ENCODE results near the gene CEP72. TPM values are rescaled to one million over a fixed set of nuclear protein-coding genes. Genes with fewer than 3 reads are reported as not detected.

The CEP72 gene
- total RNA-seq, 2 experiments from 2014 or later = 21.9 to 23.8 TPM

DNA sequence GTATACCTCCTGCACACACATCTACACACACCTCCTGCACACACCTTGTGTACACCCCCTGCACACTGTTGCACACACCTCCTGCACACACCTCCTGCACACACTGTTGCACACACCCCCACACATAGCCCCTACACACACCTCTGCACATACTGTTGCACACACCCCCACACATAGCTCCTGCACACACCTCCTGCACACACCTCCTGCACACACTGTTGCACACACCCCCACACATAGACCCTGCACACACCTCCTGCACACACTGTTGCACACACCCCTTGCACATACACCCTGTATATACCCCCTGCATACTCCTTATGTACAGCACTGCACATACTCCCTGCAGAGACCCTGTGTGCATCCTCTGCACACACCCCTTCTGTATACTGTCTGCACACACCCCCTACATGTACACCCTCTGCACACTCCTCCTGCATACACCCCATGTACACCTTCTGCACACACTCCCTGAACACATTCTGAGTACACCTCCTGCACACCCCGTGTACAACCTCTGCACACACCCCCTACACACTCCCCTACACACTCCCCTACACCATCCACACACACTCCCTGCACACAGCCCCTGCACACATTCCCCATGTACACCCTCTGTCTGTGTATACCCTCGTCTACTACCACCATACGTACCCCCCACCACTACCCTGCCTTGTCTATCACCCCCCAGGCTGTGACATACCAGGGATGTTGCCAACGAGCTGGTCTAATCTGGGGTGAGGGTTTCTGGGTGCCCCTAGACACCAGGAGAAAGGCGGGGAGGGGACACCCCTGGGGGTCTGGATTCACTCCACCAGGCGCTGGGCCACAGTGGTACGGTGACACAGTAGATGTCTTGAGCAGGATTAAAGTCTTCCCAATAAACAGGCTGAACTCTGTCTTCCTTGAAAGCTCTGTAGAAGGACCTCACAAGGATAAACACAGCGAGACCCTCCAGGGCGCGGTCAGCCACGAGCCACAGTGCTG lies 1.1 kb upstream of the CEP72 start:
- Mint-ChIP-seq H3K36me3 (peaks cover 23% of the 10 kb centered on the region), H3K4me1 (peaks cover 37% of the 10 kb centered on the region), H3K9me3 (peaks cover 8% of the 10 kb centered on the region), H3K27me3 (peaks cover 14% of the 10 kb centered on the region), H3K4me3 (peak overlapping the region; percentile 79), H3K27ac (peak overlapping the region; percentile 61)
- DNase-seq = no peak

DNA sequence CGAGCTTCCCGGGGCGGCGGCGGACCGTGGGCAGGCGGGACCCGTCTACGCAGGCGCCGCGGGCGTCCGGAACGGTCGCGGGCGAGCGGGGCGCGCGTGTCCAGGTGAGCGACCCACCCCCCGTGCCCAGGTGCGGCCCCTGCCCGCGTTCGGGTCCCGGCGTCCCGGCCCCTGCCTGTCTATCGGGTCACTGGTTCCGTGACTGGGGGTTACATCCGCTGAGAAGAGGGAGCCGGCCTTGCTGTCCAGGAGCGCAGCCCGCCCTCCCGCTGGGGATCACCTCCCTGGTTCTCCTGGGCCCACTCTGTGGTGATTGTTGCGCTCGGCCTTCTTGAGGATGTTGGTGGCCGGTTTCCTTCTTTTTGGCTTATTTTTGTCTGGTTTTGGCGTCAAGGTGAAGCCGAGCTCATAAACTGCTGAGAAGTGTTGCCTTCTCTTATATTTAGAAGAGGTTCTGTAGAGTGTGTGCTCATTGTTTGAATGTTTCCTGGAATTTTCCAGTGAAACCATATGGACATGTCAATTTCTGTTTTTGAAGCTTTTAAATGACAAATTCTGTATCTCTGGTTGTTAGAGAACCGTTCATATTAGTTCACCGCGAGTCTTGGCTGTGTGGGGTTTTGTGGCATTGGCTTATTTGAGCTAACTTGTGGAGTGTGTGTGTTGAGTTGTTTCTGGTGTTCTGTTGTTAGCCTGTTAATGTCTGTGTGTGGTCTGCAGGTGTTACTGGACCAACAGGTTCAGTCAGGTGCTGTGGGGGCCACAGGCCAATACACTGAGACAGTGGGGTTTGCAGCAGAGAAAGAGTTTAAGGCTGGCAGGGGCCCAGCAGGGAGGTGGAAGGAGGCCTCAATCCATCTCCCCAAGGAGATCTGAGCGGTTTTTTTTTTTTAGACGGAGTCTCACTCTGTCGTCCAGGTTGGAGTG lies 621 bp downstream of the CEP72 start:
- Mint-ChIP-seq H3K36me3 (peaks cover 30% of the 10 kb centered on the region), H3K4me1 (peaks cover 37% of the 10 kb centered on the region), H3K27ac (peak overlapping the region; percentile 80), H3K27me3 (peaks cover 4% of the 10 kb centered on the region), H3K4me3 (peak overlapping the region; percentile 94), H3K9me3 (peaks cover 8% of the 10 kb centered on the region)
- no peak for DNase-seq

DNA sequence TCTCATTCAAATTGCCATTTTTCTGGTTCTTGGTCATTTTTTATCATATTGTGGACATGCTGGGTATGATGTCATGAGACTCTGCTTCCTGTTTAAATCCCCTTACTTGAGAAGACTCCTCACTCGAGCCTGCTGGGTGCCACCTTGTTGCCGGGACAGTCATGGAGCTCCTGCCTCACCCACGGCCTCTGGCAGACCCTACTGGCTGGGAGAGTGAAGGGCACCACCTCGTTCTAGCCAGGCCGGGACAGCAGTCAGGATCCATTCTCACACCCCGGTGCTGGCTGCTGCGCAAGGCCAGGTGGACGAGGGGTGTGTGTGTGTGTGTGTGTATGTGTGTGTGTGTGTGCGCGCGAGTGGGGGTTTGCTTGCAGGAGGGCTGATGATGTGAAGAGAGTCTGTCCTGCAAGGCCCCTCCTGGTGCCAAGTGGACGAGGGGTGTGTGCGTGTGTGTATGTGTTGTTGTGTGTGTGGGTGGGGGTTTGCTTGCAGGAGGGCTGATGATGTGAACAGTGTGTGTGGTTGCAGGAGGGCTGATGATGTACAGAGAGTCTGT lies 4.4 kb downstream of the CEP72 start:
- DNase-seq = no peak
- H3K27ac Mint-ChIP-seq = no peak overlapping the region
- H3K4me3 Mint-ChIP-seq = peak overlapping the region; percentile 6
- H3K36me3 Mint-ChIP-seq = peaks cover 30% of the 10 kb centered on the region
- peaks cover 8% of the 10 kb centered on the region for H3K9me3 Mint-ChIP-seq
- H3K4me1 Mint-ChIP-seq = peaks cover 27% of the 10 kb centered on the region
- H3K27me3 Mint-ChIP-seq = no peaks in the 10 kb centered on the region

DNA sequence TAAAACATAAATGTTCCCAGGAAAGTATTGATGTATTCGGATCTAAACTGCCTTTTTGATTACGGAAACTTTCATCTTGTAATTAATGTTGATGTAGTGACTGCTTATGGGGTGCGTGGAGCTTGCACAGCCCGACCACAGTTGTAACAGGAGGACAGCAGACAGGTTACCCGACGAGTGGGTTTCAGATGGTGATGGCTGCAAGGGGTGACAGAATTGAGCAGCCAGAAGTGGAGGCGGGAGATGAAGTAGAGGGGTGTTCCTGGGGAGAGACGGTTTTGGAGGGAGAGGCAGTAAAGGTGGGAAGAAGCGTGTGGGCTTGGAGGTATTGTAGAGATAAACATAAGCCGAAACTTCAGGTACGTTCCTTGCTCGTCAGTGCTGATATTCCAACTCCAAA lies 5.8 kb downstream of the CEP72 start:
- Mint-ChIP-seq H3K4me3 (no peak overlapping the region), H3K4me1 (peaks cover 25% of the 10 kb centered on the region), H3K36me3 (peaks cover 31% of the 10 kb centered on the region), H3K27me3 (no peaks in the 10 kb centered on the region), H3K27ac (no peak overlapping the region), H3K9me3 (peaks cover 7% of the 10 kb centered on the region)
- no peak for DNase-seq

DNA sequence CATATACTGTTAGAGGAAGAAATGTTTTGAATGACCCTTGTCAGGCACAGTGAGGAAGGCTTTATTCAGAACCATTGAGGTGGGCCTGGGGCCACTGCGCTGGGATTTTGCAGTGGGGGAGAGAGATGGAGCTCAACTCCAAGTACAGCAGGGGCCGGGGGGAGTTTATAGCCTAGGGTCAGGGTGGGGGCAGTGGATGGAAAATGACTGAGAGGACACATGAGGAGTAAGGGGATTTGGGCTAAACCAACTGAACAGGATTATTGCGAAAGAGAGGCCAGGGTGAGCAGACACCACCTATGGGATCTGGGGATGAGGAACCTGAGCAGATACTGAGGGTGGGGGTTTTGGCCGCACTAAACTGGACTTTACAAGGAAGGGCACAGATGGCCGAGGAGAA lies 6.3 kb downstream of the CEP72 start:
- H3K4me1 Mint-ChIP-seq = peaks cover 22% of the 10 kb centered on the region
- DNase-seq = no peak
- H3K9me3 Mint-ChIP-seq = peaks cover 5% of the 10 kb centered on the region
- no peaks in the 10 kb centered on the region for H3K27me3 Mint-ChIP-seq
- H3K27ac Mint-ChIP-seq = no peak overlapping the region
- peaks cover 27% of the 10 kb centered on the region for H3K36me3 Mint-ChIP-seq
- no peak overlapping the region for H3K4me3 Mint-ChIP-seq

DNA sequence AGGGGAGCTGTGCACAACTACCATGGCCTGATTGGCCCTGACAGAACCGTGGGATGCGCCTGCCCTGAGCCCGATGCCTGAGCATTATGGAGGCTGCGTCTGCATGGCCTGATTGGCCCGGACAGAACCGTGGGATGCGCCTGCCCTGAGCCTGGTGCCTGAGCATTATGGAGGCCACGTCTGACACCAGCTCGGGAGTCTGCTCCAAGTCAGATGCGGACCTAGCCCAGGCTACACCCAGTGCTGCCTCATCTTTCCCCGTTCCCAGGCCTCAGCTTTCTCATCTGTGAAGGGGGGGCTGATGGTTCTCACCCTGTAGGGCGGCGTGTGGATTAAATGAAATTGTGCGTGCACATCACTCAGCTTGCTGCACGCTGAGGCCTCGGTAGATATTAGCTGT lies 7.3 kb downstream of the CEP72 start:
- Mint-ChIP-seq H3K36me3 (peaks cover 22% of the 10 kb centered on the region), H3K27me3 (no peaks in the 10 kb centered on the region), H3K27ac (no peak overlapping the region), H3K4me3 (no peak overlapping the region), H3K4me1 (peaks cover 16% of the 10 kb centered on the region), H3K9me3 (peaks cover 5% of the 10 kb centered on the region)
- no peak for DNase-seq

DNA sequence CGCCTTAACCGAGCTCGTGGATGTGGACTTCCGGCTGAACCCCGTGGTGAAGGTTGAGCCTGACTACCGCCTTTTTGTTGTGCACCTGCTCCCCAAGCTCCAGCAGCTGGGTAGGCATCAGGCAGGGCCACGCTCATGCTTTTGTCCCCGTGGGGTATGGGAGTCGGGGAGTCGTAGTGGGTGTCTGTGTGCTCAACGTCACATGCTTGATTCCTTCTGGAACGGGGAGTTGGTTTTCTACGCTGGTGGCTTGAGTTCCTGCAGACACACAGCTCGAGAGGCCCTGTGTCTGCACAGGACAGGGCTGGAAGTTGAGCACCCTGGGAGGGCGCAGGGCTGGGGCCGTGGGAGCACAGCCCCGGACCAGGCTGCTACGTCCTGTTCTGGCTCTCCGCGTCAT lies 8.0 kb downstream of the CEP72 start:
- H3K4me3 Mint-ChIP-seq = no peak overlapping the region
- no peak overlapping the region for H3K27ac Mint-ChIP-seq
- H3K9me3 Mint-ChIP-seq = peaks cover 5% of the 10 kb centered on the region
- H3K27me3 Mint-ChIP-seq = no peaks in the 10 kb centered on the region
- no peak for DNase-seq
- H3K4me1 Mint-ChIP-seq = peaks cover 12% of the 10 kb centered on the region
- H3K36me3 Mint-ChIP-seq = peaks cover 21% of the 10 kb centered on the region

DNA sequence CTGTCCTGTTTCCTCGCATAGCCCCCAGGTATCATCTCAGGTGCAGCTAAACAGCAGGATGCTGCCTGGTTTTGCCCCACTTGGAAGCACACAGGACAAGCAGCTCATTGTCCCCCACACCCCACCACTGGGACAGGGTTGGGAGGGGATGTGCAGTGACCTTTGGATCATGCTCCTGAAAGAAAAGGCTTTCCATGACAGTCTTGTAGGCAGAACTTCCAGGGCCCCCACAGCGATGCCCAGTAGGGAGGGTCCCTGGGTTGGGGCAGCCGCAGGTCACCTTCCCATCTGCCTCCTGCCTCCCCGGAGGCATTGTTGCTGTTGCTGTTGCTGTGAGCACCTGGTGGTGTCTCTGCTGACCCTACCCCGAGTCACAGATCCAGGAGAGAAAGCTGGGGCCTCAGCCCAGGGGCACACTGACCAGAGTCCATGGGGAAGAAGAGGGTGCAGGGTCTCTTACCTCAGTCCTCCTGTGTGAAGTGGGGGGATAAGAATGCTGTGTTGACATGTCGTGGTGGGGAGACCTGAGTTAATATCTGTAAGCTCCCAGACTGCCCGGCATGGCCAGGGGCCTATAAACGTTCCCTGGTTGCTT lies 8.5 kb downstream of the CEP72 start:
- Mint-ChIP-seq H3K9me3 (peaks cover under 1% of the 10 kb centered on the region), H3K27ac (no peak overlapping the region), H3K4me3 (no peak overlapping the region), H3K27me3 (no peaks in the 10 kb centered on the region), H3K36me3 (peaks cover 16% of the 10 kb centered on the region), H3K4me1 (peaks cover 7% of the 10 kb centered on the region)
- DNase-seq = no peak

DNA sequence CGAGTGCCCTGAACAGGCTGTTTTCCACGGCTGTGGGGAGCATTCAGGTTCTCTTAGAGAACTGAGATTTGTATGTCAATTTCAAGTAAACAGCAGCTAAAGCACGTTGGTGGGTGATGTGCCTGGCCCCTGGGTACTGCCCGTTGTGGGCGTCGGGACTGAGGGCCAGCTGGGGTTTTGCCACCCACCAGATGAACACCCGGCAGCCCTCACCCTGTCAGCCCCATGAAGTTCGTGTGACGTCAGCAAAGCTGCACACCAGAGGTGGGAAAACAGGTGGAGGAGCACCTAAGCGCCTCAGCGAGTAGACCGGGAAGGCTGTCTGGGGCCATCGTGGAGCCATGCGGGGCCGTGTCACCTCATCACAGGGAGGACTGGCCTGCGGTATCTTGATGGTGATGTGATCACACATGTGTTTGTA lies 9.2 kb downstream of the CEP72 start:
- no peak for DNase-seq
- peaks cover 15% of the 10 kb centered on the region for H3K36me3 Mint-ChIP-seq
- H3K27ac Mint-ChIP-seq = no peak overlapping the region
- no peaks in the 10 kb centered on the region for H3K9me3 Mint-ChIP-seq
- H3K27me3 Mint-ChIP-seq = no peaks in the 10 kb centered on the region
- H3K4me3 Mint-ChIP-seq = no peak overlapping the region
- H3K4me1 Mint-ChIP-seq = peaks cover 3% of the 10 kb centered on the region

DNA sequence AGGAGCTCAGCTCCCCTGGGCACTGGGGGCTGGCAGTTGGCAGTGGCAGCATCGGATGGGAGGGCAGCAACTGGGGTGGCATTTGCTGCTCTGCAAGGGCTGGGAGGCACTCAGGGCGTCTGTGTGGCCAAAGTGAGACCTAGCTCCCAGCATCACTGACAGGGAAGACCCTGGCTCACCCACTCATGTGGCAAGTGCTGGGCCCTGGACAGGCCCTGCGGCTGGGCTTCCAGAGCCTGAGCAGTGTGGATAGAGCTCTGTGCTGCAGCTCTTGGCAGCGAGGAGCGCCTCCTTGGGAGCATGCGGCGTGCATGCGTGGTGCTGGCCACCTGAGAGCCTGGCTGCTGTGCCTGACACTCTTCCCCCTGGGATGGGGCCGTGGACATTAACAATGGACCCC lies 10.2 kb downstream of the CEP72 start:
- Mint-ChIP-seq H3K4me3 (no peak overlapping the region), H3K27ac (no peak overlapping the region), H3K36me3 (peaks cover 11% of the 10 kb centered on the region), H3K4me1 (no peaks in the 10 kb centered on the region), H3K9me3 (no peaks in the 10 kb centered on the region), H3K27me3 (no peaks in the 10 kb centered on the region)
- DNase-seq = no peak

DNA sequence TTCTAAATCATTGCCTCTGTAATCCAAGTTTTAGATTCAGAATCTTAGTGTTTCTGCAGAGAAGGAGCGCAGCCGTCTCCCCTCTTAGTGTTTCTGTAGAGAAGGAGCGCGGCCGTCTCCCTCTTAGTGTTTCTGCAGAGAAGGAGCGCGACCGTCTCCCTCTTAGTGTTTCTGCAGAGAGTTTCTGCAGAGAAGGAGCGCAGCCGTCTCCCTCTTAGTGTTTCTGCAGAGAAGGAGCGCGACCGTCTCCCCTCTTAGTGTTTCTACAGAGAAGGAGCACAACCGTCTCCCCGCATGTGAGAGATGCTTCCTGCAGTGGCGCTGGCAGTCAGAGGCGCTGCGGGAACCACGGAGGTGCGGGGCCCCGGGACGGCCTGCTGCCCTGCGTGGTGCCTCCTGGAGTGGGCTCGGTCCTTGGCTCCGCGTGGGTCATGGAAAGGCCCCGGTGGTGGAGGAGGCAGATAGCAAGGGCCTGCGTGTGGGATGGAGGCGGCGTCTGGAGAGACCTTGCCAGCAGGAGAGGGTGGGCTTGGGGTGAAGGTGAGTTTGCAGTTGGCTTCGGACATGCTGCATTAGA lies 10.9 kb downstream of the CEP72 start:
- no peaks in the 10 kb centered on the region for H3K4me1 Mint-ChIP-seq
- DNase-seq = no peak
- peaks cover 11% of the 10 kb centered on the region for H3K36me3 Mint-ChIP-seq
- no peaks in the 10 kb centered on the region for H3K27me3 Mint-ChIP-seq
- H3K4me3 Mint-ChIP-seq = no peak overlapping the region
- no peaks in the 10 kb centered on the region for H3K9me3 Mint-ChIP-seq
- no peak overlapping the region for H3K27ac Mint-ChIP-seq

DNA sequence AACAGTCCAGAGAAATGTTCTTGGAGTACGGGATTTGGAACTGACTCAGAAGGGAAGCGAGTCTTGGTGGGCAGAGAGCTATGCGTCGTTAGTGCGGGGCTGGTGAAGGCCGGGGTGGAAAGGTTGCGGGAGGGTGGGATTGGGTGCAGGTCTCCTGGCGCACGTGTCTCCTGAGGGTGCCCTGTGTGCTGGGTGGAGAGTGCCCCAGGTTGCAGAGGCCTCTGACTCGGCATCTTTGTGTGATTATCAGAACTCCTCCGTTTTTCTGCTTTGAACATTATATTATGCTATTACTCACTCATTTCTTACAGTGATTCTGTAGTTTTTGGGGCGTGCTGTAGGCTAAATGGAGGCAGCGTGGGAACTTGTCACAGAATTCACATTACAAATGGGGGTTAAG lies 11.4 kb downstream of the CEP72 start:
- Mint-ChIP-seq H3K4me3 (no peak overlapping the region), H3K27me3 (no peaks in the 10 kb centered on the region), H3K4me1 (no peaks in the 10 kb centered on the region), H3K9me3 (no peaks in the 10 kb centered on the region), H3K36me3 (peaks cover 11% of the 10 kb centered on the region), H3K27ac (no peak overlapping the region)
- no peak for DNase-seq

DNA sequence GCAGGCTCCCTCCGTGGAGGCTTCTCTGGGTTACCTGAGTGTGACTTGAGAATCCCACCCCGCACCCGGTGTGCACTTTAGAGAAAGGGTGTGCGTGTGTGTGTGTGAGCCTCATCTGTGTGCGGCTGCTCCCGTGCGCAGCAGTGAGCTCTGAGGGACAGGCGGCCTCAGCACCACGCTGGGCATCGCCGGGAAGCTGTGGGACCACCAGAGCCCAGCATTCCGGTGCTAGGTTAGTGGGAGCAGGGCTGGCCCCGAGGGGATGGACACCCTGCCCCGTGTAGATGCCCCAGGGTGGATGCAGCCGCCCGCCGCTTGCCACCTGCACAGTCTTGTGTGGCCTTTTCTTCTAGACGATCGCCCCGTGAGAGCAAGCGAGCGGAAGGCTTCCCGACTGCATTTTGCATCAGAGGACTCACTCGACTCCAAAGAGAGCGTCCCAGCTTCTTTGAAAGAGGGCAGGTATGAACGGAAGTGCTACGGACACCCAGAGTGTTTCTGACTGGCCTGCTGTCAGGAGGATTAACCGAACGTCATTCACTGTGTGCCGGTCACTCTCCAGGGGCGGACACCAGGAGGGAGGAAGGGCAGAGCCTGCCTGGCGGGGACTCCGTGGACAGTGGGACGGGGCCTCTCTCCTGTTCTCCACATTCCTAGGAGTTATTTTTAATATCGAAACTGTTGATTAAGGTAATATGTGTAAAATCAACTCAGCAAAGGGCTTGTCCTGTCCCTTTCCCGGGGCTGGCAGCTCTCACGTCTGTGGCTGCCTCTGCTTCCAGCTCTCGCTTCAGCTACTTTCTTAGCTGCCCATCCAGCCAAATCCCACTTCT lies 12.2 kb downstream of the CEP72 start:
- no peak overlapping the region for H3K27ac Mint-ChIP-seq
- H3K4me3 Mint-ChIP-seq = no peak overlapping the region
- peaks cover 11% of the 10 kb centered on the region for H3K36me3 Mint-ChIP-seq
- DNase-seq = no peak
- no peaks in the 10 kb centered on the region for H3K9me3 Mint-ChIP-seq
- H3K27me3 Mint-ChIP-seq = no peaks in the 10 kb centered on the region
- no peaks in the 10 kb centered on the region for H3K4me1 Mint-ChIP-seq

DNA sequence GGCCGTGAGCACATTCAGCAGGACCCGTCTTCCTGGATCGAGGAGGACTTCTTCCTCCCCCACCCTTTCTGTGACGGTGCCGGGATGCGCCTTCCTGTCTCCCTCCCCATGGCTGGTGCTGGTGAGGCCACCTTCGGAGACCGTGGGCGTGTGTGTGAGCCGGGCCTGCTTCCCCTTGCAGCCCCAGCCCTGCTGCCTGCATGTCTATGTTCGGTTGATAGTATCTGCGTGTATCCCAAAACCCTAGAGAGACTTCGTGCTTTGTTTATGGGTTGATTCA lies 12.8 kb downstream of the CEP72 start:
- H3K27ac Mint-ChIP-seq = no peak overlapping the region
- no peaks in the 10 kb centered on the region for H3K4me1 Mint-ChIP-seq
- H3K4me3 Mint-ChIP-seq = no peak overlapping the region
- H3K9me3 Mint-ChIP-seq = no peaks in the 10 kb centered on the region
- H3K36me3 Mint-ChIP-seq = peaks cover 11% of the 10 kb centered on the region
- no peak for DNase-seq
- no peaks in the 10 kb centered on the region for H3K27me3 Mint-ChIP-seq

Measured in activated naive CD8-positive, alpha-beta T cell treated with anti-CD3 and anti-CD28 coated beads for 36 hours (primary cell).